GM11168 (cell line): ENCODE measurements around the gene STARD5.

ENCODE experiments used
- in situ Hi-C: fragments of 300-500 bp; cut with MboI; formaldehyde crosslinking; loops from one replicate; pipeline ENCODE4 v1.12.0; 2022; ENCODE audit warnings: low sequenced_read_pairs; ENCODE audit not compliant: unreplicated experiment

Gene STARD5

DNA sequence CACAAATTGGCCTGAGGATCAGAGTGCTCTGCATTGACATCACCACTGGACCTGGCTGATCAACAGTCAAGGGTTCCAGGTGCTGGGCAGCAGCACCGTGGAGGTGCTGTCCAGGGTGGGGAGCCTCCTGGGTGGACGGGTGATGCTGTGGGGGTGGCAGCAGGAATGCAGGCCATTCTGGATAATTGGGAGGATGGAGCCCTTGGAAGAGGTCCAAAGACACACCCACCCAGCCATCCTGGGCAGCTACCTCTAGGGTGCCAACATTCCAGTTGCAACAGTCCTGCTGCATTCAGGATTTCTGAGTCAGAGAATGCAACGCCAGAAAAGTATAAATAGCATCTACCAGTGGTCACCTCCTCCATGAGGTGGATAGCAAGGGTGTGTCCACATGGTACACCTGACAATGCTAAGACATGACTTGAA lies 26.8 kb downstream of the STARD5 start:
- in situ Hi-C loops, result no loop called here

DNA sequence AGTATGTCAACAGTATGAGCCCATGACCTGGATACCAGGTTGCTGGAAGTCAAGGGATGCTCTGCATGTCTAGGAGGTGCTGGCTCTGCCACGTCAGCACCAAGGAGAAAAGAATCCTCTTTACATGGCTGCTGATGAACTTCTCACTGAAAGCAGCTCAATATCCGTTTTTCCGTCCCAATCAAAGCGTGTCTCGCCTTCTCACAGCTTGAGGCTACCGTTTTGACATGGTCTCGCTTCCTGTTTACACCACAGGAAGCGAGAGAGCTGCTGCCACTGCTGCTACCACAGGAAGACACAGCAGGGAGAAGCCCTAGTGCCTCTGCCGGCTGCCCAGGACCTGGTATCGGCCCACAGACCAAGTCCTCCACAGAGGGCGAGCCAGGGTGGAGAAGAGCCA lies 27.3 kb downstream of the STARD5 start:
- in situ Hi-C loops, result no loop called here

DNA sequence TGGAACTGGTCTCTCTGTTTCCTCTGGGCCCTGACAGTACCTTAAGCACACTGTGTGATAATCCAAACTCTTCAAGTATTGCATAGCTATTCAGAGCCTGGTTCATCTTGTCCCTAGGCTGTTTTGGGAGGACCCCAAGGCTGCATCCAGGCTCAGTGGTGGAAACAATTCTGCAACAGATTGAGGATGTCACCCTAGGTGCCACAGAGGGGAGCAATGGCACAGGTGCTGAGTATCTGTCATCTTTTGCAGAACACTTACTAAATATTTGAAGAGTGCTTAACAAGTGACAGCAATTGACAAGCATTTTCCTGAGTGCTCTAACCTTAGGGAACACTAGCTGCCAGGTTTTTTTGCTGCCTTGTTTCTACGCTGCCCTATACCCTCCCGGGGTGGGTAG lies 27.8 kb downstream of the STARD5 start:
- in situ Hi-C loops, result no loop called here

DNA sequence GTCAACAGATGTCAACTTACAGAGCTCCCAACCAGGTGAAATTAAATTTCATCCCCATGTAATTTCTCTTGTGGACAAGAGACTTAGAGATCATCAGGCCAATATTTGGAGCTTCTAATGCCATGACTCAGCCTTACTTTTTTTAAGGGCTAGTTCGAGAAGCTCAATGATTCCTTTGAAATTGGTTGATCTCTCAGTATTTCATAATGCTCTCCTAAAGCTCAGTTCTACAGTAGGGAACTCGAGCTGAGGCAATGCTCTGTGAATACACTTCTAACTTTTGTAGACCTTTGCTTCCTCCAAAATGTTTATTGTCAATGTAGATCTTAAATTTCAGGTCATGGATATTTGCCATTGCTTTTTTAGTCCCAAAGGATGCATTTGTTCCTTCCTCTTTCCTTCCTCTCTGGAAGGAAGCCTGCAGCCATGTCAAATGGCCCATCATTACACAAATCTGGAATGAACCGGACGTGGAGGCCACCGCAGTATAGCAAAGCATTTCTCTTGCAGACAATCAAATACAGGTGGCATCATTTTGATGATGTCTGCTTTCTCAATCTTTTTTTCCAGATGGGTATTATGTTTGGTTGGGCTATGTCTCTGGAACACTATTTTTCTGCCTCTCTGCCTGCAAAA lies 28.3 kb downstream of the STARD5 start:
- in situ Hi-C loops, result no loop called here

DNA sequence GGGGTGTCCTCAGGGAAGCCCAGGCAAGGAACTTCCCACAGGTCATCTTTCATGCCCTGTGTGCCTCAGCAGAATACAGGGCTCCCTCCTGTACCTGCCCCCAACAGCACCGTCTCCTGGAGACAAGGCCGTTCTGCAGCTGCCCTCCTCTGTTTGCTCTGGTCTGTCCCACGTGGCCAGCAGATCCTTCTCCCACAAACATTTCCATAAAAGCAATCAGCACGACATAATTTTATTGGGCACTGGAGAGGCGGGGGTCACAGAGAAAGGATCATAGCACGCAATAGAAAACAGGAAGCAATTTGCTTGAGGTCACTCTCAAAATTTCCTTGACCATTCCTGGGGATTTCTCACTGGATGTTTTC lies 29.4 kb downstream of the STARD5 start:
- in situ Hi-C loops, result no loop called here

DNA sequence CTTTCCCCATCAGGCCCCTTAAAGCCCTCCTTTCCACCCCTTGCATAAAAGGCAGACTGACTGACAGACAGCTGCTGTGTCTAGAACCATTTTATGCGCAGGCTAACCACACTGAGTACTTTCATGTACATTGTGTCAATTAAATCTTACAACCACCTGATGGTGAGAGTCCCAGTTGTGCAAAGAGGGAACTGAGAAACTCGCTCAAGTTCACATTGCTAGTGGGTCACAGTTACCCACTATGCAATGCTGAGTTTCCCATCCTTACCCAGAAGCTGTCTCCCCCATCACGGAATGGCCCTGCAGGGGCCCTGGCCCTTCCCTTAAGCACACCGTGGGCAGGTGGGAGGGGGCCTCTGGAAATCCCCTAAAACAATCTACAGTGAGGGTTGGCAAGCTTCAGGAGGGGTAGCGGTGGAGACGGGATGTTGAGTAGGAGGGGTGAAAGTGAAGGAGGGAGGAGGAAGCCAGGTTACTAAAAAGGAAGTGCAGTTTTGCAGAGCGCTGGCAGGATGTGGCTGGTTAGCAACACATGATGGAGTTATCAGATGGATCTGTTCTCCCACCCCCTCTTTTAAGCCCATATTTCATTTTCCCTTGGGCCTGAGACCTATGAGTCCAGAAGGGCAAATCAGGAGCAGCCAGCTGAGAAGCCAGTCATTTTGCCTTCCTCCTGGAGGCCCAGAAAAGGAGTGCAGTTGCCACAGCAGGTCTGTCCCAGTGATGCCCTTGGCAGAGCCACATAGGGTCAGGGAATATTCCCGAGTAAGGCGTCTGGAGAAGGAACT lies 30.0 kb downstream of the STARD5 start:
- in situ Hi-C loops, result no loop called here

DNA sequence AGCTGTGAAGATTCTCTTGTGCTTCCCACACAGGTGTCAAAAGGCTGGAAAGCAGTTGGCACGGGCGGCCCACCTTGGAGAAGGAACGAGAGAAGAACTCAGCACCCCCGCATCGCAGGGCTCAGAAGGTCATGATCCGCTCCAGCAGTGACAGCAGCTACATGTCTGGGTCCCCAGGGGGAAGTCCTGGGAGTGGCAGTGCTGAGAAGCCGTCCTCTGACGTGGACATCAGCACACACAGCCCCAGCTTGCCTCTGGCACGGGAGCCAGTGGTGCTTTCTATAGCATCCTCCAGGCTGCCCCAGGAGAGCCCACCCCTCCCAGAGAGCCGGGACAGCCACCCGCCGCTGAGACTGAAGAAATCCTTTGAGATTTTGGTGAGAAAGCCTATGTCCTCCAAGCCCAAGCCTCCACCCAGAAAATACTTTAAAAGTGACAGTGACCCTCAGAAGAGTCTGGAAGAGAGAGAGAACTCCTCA lies 31.4 kb downstream of the STARD5 start:
- in situ Hi-C loops, result no loop called here

DNA sequence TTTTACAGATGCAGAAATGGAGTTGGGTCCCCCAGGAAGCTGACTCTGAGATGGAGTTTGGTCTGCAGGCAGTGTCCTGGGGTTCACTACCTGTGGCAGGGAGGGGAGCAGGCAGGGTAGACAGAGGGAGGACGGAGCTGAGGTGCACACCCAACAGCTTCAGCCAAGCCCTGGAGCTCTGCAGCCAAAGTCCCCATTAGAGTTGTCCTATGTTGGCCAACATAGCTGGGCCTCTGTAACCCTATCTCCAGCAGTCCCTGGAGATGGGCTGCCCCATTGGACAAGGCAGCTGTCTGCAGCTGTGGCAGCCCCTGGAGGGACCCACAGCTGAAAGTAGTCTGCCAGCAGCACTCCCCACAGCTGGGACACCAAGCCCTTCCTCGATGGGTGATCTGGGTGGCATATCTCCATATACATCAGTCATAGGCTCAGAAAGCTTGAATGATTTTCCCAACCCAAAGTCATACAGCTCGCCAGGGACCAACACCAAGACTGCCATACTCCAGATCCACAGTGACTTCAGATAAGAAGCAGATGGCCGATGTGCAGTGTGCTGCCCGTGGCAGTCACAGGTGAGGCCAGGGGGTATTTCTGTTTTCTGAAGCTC lies 31.9 kb downstream of the STARD5 start:
- in situ Hi-C loops, result no loop called here

DNA sequence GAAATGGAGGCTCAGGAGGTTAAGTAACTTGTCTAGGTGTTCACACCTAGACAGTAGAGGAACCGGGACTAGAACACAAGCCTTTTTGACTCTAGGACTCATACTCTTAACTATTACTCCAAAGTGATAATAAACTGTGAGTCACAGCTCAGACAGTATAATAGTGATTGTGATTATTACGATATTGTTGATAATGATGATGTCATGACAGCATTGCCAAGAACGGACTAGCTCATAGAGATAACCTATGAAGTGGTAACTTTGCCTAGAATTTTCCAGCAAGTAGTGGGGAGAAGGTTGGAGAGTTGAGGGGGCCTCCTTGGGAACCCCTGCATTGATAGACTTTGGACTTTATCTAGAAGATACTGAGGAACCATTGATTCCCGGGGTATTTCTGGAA lies 34.0 kb downstream of the STARD5 start:
- in situ Hi-C loops, result no loop called here

DNA sequence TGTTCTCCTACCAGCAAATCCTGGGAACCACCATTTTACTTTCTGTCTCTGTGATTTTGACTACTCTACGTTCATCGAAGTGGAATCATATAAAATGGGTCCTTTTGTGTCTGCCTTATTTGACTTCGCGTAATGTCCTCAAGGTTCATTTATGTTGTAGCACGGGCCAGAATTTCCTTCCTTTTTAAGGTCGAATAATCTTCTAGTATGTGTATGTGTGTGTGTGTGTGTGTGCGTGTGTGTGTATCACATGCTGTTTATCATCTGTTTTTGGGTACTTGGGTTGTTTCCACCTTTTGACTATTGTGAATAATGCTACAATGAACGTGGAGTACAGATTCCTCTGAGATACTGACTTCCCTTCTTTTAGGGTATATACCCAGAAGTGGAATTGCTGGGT lies 35.3 kb downstream of the STARD5 start:
- in situ Hi-C loops, result no loop called here

DNA sequence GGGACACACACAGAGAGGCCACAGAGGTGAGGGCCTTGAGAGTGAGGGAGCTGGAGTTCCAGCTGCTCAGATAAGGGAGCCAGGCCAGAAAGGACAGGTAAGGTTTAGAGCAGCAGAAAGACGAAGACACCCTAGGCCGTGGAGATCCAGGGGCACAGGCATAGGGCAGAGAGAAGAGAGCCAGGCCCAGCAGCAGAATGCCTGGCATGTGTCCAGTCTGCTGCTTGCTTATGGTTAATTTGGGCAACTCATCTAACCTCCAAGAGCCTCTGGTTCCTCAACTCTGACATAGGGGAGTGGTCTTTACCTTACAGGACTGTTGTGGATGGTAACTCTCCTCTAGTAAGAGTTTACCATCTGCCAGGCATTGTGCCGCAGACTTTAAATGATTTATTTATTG lies 35.9 kb downstream of the STARD5 start:
- in situ Hi-C loops, result no loop called here

DNA sequence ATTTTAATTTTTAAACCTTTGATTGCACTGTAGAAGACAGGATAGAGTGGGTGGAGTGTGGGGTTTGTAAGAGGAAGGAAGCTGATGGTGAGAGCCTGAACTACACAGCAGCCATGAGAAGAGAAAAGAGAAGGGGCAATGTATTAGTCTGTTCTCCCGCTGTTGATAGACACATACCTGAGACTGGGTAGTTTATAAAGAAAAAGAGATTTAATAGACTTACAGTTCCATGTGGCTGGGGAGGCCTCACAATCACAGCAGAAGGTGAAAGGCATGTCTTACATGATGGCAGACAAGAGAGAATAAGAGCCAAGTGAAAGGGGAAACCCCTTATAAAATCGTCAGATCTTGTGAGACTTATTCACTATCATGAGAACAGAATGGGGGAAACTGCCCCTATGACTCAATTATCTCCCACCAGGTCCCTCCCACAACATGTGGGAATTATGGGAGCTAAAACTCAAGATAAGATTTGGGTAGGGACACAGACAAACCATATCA lies 37.3 kb downstream of the STARD5 start:
- in situ Hi-C loops, result no loop called here

DNA sequence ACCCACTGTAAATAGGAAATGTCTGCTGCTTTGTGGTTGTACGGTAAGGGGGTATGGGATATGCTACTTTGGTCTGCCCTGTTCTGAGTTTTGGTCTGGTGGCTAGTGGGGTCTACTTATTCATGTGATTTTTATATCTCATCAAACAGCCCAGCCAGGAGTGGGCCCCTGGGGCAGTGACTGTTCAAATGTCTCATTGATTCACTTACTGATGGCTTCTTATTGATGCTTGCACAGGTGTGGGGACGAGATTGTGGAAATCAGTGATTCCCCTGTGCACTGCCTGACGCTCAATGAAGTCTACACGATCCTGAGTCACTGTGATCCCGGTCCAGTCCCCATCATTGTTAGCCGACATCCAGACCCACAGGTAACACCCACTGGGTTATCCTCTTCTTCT lies 38.5 kb downstream of the STARD5 start:
- in situ Hi-C loops, result no loop called here

DNA sequence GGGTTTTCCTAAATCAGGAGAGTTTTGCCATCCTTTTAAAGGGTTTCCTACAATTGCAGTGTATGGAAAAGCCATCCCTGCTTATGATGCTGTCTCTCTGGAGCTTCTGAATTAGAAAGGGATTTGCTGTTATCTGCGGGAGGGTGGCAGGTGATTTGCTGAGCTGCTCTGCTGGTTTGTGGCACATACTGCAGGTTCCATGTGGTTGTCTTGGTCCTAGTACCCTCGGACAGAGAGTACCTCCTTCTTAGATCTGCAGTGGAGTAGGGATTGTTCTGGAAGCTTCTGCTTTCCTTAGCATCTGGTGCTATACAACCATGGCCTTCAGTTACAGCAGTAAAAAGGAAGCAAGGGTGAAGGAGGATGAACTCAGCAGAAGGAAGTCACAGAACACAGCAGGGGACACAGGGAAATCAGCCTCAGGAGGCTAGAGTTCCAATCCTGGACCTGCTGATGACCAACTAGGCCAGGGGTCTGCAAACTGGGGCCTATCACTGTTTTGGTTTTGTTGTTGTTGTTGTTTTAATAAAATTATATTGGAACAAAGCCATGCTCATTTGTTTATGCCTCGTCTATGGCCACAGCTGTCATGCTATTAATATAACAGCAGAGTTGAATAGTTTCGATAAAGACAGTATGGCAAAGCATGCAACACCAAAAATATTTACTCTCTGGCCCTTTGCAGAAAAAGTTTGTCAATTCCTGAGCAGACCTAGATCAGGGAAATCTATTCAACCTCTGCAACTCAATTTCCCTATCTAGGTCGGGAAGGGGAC lies 39.5 kb downstream of the STARD5 start:
- in situ Hi-C loops, result no loop called here

DNA sequence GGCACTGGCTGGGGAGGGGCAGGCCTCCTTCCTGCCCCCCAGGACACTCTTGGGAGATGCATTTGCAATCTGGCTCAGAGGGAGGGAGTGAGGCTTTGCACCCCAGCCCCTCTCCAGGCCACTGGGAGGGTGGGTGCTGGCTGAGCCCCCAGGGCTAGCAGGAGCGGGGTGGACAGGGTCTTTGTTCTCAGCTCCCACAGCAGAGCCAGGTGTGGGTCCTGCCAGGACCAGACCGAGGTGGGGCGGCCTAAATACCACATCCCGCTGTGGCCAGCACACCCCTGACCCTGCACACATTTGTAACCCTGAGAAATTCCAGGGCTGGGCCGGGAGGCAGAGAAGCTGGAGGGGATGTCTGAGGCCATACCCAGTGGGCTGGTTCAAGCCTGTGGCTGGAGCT lies 41.0 kb downstream of the STARD5 start:
- in situ Hi-C loops, result no loop called here

DNA sequence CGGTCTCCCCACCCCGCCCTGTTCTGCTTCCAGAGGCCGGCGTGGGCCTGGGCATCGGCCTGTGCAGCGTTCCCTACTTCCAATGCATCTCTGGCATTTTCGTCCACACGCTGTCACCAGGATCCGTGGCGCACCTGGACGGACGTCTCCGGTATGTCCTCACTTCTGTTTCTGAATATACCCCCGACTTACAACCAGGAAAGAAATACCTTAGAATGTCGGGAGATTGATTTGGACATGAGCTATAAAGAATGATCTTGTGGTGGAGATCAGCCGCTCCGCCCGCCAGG lies 41.4 kb downstream of the STARD5 start:
- in situ Hi-C loops, result no loop called here

DNA sequence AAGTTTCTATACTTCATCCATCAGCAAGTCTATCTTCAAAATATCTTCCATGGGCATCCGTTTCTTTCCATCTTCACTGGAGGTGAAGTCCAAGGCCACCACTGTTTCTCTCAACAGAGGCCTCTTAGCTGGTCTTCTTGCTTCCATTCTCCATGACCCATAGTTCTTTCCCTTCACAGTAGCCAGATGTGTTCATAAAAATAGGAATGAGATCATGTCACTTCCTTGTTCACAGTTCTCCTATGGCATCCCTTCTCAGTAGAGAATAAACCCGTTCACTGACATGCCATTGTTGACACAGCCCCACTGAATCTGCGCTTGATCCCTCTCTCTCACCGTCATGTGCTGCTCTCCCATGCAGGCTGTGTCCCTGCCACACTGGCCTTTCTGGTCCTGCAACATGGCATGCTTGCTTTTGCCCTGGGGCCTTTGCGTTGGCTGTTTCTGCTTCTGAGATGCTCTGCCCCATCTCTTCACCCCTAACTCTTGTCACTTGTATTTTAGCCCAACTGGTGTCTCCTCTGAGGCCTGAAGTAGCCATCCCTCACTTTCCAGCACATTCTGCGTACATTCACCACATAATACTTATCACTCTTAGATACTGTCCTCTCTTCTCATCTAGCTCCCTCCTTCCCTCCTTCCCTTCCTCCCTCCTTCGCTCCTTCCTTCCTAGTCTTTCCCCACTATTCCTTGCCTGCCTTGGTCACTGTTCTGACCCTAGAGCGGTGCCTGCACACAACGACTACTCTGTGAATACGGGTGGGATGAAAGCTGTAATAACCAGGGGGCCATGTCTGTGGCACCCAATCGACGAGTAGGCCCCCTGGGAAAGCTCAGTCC lies 42.0 kb downstream of the STARD5 start:
- in situ Hi-C loops, result no loop called here

DNA sequence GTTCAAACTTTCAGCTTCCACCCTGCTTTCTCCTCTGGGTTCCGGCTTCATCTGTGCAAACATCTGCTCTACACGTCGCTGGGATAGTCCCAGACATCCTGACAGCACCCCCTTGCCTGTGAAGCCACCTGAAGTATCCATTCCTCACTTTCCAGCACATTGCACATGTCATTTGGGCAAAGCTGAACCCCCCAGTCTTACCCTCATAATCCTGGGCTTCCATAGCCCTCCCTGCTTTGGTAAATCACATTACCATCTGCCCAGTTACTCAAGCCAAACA lies 42.5 kb downstream of the STARD5 start:
- in situ Hi-C loops, result no loop called here

DNA sequence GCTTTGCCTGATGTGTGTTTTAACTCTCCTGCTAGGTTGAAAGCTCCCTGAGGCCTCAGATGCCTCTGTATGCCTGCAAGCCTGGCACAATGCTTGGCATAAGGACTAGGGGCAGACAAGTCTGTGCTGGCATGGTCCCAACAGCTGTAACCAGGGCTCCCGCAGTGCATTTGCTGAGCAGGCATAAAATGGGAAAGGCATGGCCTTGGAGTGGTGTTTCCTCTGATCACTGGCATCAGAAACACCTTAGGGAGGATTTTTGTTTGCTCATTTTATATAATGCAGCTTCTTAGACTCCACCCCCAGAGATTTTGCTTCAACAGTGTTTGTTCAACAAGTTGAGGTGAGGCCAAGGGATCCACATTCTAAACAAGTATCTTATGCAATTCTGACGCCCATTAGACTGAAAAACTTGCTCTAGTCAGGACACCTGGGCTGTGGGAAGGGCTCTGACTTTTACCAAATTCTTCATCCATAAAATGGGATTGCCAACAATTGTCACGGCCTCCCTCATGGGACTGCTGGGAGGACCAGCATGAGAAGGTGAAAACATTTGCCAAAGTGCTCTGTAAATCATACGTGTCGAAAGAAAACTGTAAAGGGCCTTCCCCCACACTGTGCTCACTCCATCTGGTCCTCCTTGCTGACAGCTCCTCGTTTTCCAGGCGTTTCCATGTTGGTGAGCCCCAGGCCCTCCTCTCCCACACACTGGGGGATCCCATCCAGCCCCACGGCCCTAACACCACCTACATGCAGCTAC lies 43.1 kb downstream of the STARD5 start:
- in situ Hi-C loops, result no loop called here
